H1 (cell line): ENCODE measurements around the gene MS4A18. TPM values are rescaled to one million over a fixed set of nuclear protein-coding genes. Genes with fewer than 3 reads are reported as not detected.

ENCODE experiments used
- CTCF ChIA-PET: fragments of 300-600 bp; sonication (Branson Sonifier 250); formaldehyde crosslinking; loops from one replicate; lab custom pipeline; 2021; ENCODE audit not compliant: partially characterized antibody; lab: Charles Lee
- POLR2A ChIA-PET: fragments of 300-600 bp; sonication (Branson Sonifier 250); formaldehyde crosslinking; loops from one replicate; lab custom pipeline; 2021; ENCODE audit warnings: inconsistent platforms; ENCODE audit not compliant: partially characterized antibody; lab: Charles Lee
- DNase-seq, 2 experiments: peaks; one replicate each; pipeline versions ENCODE4 v3.0.0 to v3.0.0-alpha.2; 2010 to 2022; ENCODE audit warnings: low spot score in 2 of 2, low read depth in 1 of 2, mixed read lengths in 1 of 2
- FAIRE-seq: peaks from 2 replicates; lab custom pipeline; 2011; peaks lifted over from hg19 to GRCh38; lab: Jason Lieb, UNC
- H2AFZ ChIP-seq: 2 replicates; pipeline ENCODE4 v1.8.1; 2012; ENCODE audit warnings: low read length, inconsistent platforms
- H2AK5ac ChIP-seq: 2 replicates; pipeline ENCODE4 v1.6.1; 2013; ENCODE audit warnings: low read depth, low read length
- H2BK120ac ChIP-seq: replicated peaks from 2 replicates; pipeline ENCODE3; 2013; ENCODE audit warnings: low read depth, low read length, inconsistent platforms
- H2BK12ac ChIP-seq: 2 replicates; pipeline ENCODE4 v1.6.1; 2013; ENCODE audit warnings: low read depth, low read length
- H2BK15ac ChIP-seq: 2 replicates; pipeline ENCODE4 v1.6.1; 2013; ENCODE audit warnings: low read length
- H2BK20ac ChIP-seq: 2 replicates; pipeline ENCODE4 v1.6.1; 2013; ENCODE audit warnings: low read length
- H2BK5ac ChIP-seq: 2 replicates; pipeline ENCODE4 v1.6.1; 2013; ENCODE audit warnings: low read depth, low read length
- H3K14ac ChIP-seq: 2 replicates; pipeline ENCODE4 v1.6.1; 2013; ENCODE audit warnings: inconsistent platforms; ENCODE audit not compliant: insufficient read length
- H3K18ac ChIP-seq: 2 replicates; pipeline ENCODE4 v1.6.1; 2013; ENCODE audit warnings: low read length; ENCODE audit errors: extremely low read depth
- H3K23ac ChIP-seq: 2 replicates; pipeline ENCODE4 v1.6.1; 2013; ENCODE audit warnings: inconsistent platforms; ENCODE audit not compliant: insufficient read length
- H3K23me2 ChIP-seq: 2 replicates; pipeline ENCODE4 v1.6.1; 2013; ENCODE audit warnings: low read depth, low read length
- H3K27ac ChIP-seq: 2 replicates; pipeline ENCODE4 v1.6.1; 2011; ENCODE audit warnings: low read depth, low read length, inconsistent platforms
- H3K27me3 ChIP-seq, 4 experiments: replicated peaks in 1 of 4; 1 replicate in 1 of 4; 2 replicates in 3 of 4; pipeline versions ENCODE4 v1.6.1 to v1.8.1; 2011 to 2013; ENCODE audit warnings: low read length in 3 of 4, mild to moderate bottlenecking in 3 of 4, inconsistent platforms in 2 of 4, mixed read lengths in 2 of 4, moderate library complexity in 1 of 4; ENCODE audit not compliant: control insufficient read depth in 3 of 4, insufficient read depth in 3 of 4; ENCODE audit errors: extremely low read depth in 1 of 4
- H3K36me3 ChIP-seq, 4 experiments: 2 replicates each; pipeline versions ENCODE4 v1.6.1 to v1.8.1; 2011 to 2013; ENCODE audit warnings: mild to moderate bottlenecking in 4 of 4, low read length in 3 of 4, moderate library complexity in 2 of 4, control low read depth in 1 of 4, inconsistent platforms in 1 of 4; ENCODE audit not compliant: insufficient read depth in 4 of 4, control insufficient read depth in 2 of 4
- H3K4ac ChIP-seq: replicated peaks from 2 replicates; pipeline ENCODE3; 2013; ENCODE audit warnings: low read length, low read depth, mixed read lengths, inconsistent platforms; ENCODE audit not compliant: insufficient read length
- H3K4me1 ChIP-seq, 4 experiments: replicated peaks in 1 of 4; 1 replicate in 1 of 4; 2 replicates in 3 of 4; pipeline versions ENCODE4 v1.6.1 to v1.8.1; 2011 to 2013; ENCODE audit warnings: low read length in 3 of 4, inconsistent platforms in 2 of 4, mixed read lengths in 1 of 4; ENCODE audit not compliant: insufficient read depth in 4 of 4, control insufficient read depth in 3 of 4
- H3K4me2 ChIP-seq, 2 experiments: 2 replicates each; pipeline versions ENCODE4 v1.6.1 to v1.8.1; 2011 to 2013; ENCODE audit warnings: low read depth in 2 of 2, low read length in 2 of 2, control low read depth in 1 of 2, inconsistent platforms in 1 of 2, mild to moderate bottlenecking in 1 of 2; ENCODE audit not compliant: insufficient read depth in 1 of 2
- H3K4me3 ChIP-seq, 4 experiments: fragments of 200-600, 300-600 bp in 1 of 4; sonication (generic), shearing (Covaris generic), sonication (Bioruptor Twin) in 1 of 4; 2 replicates each; pipeline versions ENCODE4 v1.5.1 to v1.8.1; 2011 to 2016; ENCODE audit warnings: low read length in 4 of 4, low read depth in 3 of 4, control low read depth in 2 of 4, inconsistent platforms in 2 of 4, mild to moderate bottlenecking in 2 of 4, mixed read lengths in 1 of 4, moderate library complexity in 1 of 4; ENCODE audit not compliant: insufficient read depth in 2 of 4; ENCODE audit errors: extremely low read depth in 1 of 4
- H3K56ac ChIP-seq: replicated peaks from 2 replicates; pipeline ENCODE3; 2013; ENCODE audit warnings: low read depth, mild to moderate bottlenecking, mixed read lengths, low read length, inconsistent platforms; ENCODE audit not compliant: insufficient read length
- H3K79me1 ChIP-seq: 2 replicates; pipeline ENCODE4 v1.6.1; 2013; ENCODE audit warnings: low read depth, low read length, control low read depth
- H3K79me2 ChIP-seq, 2 experiments: 2 replicates each; pipeline versions ENCODE4 v1.6.1 to v1.8.1; 2012 to 2013; ENCODE audit warnings: low read length in 2 of 2, mild to moderate bottlenecking in 2 of 2, inconsistent platforms in 1 of 2; ENCODE audit not compliant: insufficient read depth in 2 of 2, control insufficient read depth in 1 of 2
- H3K9ac ChIP-seq, 4 experiments: replicated peaks in 1 of 4; 1 replicate in 1 of 4; 2 replicates in 3 of 4; pipeline versions ENCODE4 v1.6.1 to v1.8.1; 2011 to 2013; ENCODE audit warnings: low read depth in 3 of 4, low read length in 3 of 4, control low read depth in 2 of 4, mild to moderate bottlenecking in 2 of 4, moderate library complexity in 2 of 4, inconsistent platforms in 1 of 4; ENCODE audit errors: extremely low read depth in 1 of 4
- H3K9me3 ChIP-seq, 2 experiments: 2 replicates each; pipeline versions ENCODE4 v1.6.1 to v1.8.1; 2012 to 2013; ENCODE audit warnings: mild to moderate bottlenecking in 2 of 2, moderate library complexity in 2 of 2, control low read depth in 1 of 2, inconsistent platforms in 1 of 2, low read depth in 1 of 2, low read length in 1 of 2, mixed read lengths in 1 of 2; ENCODE audit not compliant: insufficient read depth in 2 of 2
- H4K20me1 ChIP-seq, 2 experiments: replicated peaks in 1 of 2; 2 replicates each; pipeline versions ENCODE3 to v1.8.1; 2011 to 2013; ENCODE audit warnings: inconsistent platforms in 2 of 2, low read length in 2 of 2, mild to moderate bottlenecking in 1 of 2; ENCODE audit not compliant: insufficient read depth in 2 of 2, control insufficient read depth in 1 of 2
- H4K5ac ChIP-seq: 2 replicates; pipeline ENCODE4 v1.6.1; 2013; ENCODE audit warnings: low read length, low read depth, mixed read lengths, inconsistent platforms; ENCODE audit not compliant: insufficient read length
- H4K8ac ChIP-seq: 2 replicates; pipeline ENCODE4 v1.8.0; 2013; ENCODE audit warnings: mild to moderate bottlenecking, moderate library complexity, low read length, inconsistent platforms; ENCODE audit not compliant: insufficient read depth; ENCODE audit errors: extremely low read depth
- H4K91ac ChIP-seq: replicated peaks from 2 replicates; pipeline ENCODE3; 2013; ENCODE audit warnings: low read length, mixed read lengths, inconsistent platforms; ENCODE audit not compliant: insufficient read length
- CBX8 ChIP-seq: fragments of 300-800, 300-1000 bp; sonication (generic); IDR thresholded peaks from 2 replicates; pipeline ENCODE4 v1.7.1; 2016; ENCODE audit warnings: low read depth, low read length, borderline replicate concordance
- CHD2 ChIP-seq: IDR thresholded peaks from 2 replicates; pipeline ENCODE4 v1.6.1; 2012; ENCODE audit warnings: low read length, improper control_type of control experiment
- KDM1A ChIP-seq: fragments of 200-600, 300-600 bp; sonication (generic); IDR thresholded peaks from 2 replicates; pipeline ENCODE4 v1.7.1; 2016; ENCODE audit warnings: mild to moderate bottlenecking, low read length, borderline replicate concordance
- KDM4A ChIP-seq: IDR thresholded peaks from one replicate; pipeline ENCODE4 v1.7.1; 2012; ENCODE audit warnings: low read depth, mild to moderate bottlenecking, moderate library complexity, low read length, inconsistent platforms; ENCODE audit not compliant: severe bottlenecking
- POLR2A ChIP-seq, 2 experiments: IDR thresholded peaks; 1 replicate in 1 of 2; 2 replicates in 1 of 2; pipeline ENCODE4 v1.6.1; 2011; ENCODE audit warnings: low read depth in 2 of 2, low read length in 2 of 2, mild to moderate bottlenecking in 2 of 2; ENCODE audit errors: control extremely low read depth in 1 of 2
- RAD21 ChIP-seq, 2 experiments: IDR thresholded peaks in 1 of 2; conservative IDR thresholded peaks in 1 of 2; 2 replicates each; pipeline ENCODE4 v1.6.1; 2011; ENCODE audit warnings: low read depth in 2 of 2, low read length in 2 of 2, improper control_type of control experiment in 1 of 2, inconsistent platforms in 1 of 2, mild to moderate bottlenecking in 1 of 2, moderate library complexity in 1 of 2
- SAP30 ChIP-seq: fragments of 300-600 bp; sonication (generic); IDR thresholded peaks from 2 replicates; pipeline ENCODE4 v1.7.1; 2012; ENCODE audit warnings: low read length, moderate library complexity, mild to moderate bottlenecking, inconsistent platforms; ENCODE audit not compliant: insufficient read depth, insufficient replicate concordance
- SIX5 ChIP-seq: IDR thresholded peaks from 2 replicates; pipeline ENCODE4 v1.6.1; 2011; ENCODE audit warnings: mild to moderate bottlenecking, low read depth, low read length
- SP2 ChIP-seq: IDR thresholded peaks from 2 replicates; pipeline ENCODE4 v1.6.1; 2012; ENCODE audit warnings: mild to moderate bottlenecking, low read length, inconsistent platforms
- SP4 ChIP-seq: IDR thresholded peaks from 2 replicates; pipeline ENCODE4 v1.6.1; 2012; ENCODE audit warnings: low read length, inconsistent platforms
- TCF12 ChIP-seq: IDR thresholded peaks from 2 replicates; pipeline ENCODE4 v1.6.1; 2011; ENCODE audit warnings: low read depth, mild to moderate bottlenecking, low read length
- TEAD4 ChIP-seq: IDR thresholded peaks from 2 replicates; pipeline ENCODE4 v1.6.1; 2012; ENCODE audit warnings: low read depth, low read length, inconsistent platforms, mixed read lengths
- WGBS, 2 experiments: shearing (Covaris generic) in 1 of 2; methylation state at CpG; one replicate each; pipeline versions ENCODE4 v1.1.6 to v1.1.7; 2013 to 2015; ENCODE audit warnings: low lambda C conversion rate in 2 of 2, mixed read lengths in 2 of 2, inconsistent platforms in 1 of 2, low coverage in 1 of 2, missing lambda C conversion rate in 1 of 2; ENCODE audit not compliant: insufficient replicate concordance in 2 of 2, insufficient coverage in 1 of 2, insufficient read length in 1 of 2; ENCODE audit errors: extremely low coverage in 1 of 2, missing lambda C conversion rate in 1 of 2; 5-methylcytosine and 5-hydroxymethylcytosine counted together
- polyA plus RNA-seq, 7 experiments: library from polyadenylated mRNA; depleted of rRNA in 3 of 7; stranded (reverse) in 5 of 7; unstranded in 2 of 7; fragments of >200 nt in 5 of 7; fragments of 200-250 nt in 2 of 7; gene quantifications; 1 replicate in 5 of 7; 2 replicates in 1 of 7; 4 replicates in 1 of 7; pipeline versions ENCODE4 v1.2.1 to v1.2.3, GENCODE V29; 2011 to 2013; ENCODE audit warnings: missing spikeins in 2 of 7, mixed read lengths in 2 of 7
- total RNA-seq: library from RNA; stranded (reverse); fragmentation: NEBNext Ultra II Directional; extraction: Animal tissue kit (Norgen Biotek cat#: 25700); gene quantifications from 2 replicates; pipeline ENCODE4 v1.2.1, GENCODE V29; 2021

MS4A18 gene
- total and polyA plus RNA-seq, 2 of the 8 experiments (the other 6 are each of a cell fraction or from before 2014, with no cell fraction given) = not detected

DNA sequence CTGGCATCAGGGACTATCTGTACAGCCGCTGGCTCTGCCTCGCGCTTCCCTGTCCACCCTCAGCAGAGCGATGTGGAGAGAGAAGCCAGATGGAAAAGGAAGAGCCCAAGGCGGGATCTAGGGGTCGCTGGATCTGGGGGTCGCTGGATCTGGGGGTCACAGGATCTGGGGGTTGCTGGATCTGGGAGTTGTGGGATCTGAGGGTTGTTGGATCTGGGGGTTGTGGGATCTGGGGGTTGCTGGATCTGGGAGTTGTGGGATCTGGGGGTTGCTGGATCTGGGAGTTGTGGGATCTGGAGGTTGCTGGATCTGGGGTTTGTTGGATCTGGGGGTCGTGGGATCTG lies 58.6 kb downstream of the MS4A18 start:
- Histone ChIP-seq H4K8ac (no peak overlapping the region; the same call in 1 of the 2 replicates), H2AK5ac (no peak overlapping the region), H2BK15ac (no peak overlapping the region), H3K4me1 (no peaks in the 10 kb centered on the region; a peak in 1 of 7 replicates), H2BK12ac (no peak overlapping the region), H3K9ac (no peak overlapping the region), H3K36me3 (no peaks in the 10 kb centered on the region), H3K4me3 (no peak overlapping the region), H3K18ac (no peak overlapping the region), H2BK20ac (no peak overlapping the region), H4K20me1 (no peaks in the 10 kb centered on the region), H3K9me3 (0 out of 4 replicates have a peak, but pooled peaks cover 0 to 3% of the 10 kb centered on the region in 2 experiments), H3K23me2 (no peaks in the 10 kb centered on the region), H3K27me3 (no peaks in the 10 kb centered on the region; a peak in 1 of 7 replicates), H3K79me1 (no peaks in the 10 kb centered on the region), H3K79me2 (no peaks in the 10 kb centered on the region), H4K5ac (no peak overlapping the region), H3K14ac (no peak overlapping the region), H4K91ac (no peak overlapping the region), H3K27ac (no peak overlapping the region), H2BK120ac (no peak overlapping the region), H3K4me2 (no peak overlapping the region), H3K56ac (no peak overlapping the region), H3K23ac (no peak overlapping the region), H2BK5ac (no peak overlapping the region), H2AFZ (no peak overlapping the region), H3K4ac (no peak overlapping the region)
- DNase-seq (no peak), FAIRE-seq (no peak)
- ChIA-PET POLR2A (no interaction called here), CTCF (interaction anchor here (0.8 to 1.1 kb wide), 2 partner anchors 21 to 55 kb away, joined by 3 read pairs; no protein-coding TSS in a partner anchor)
- 90% methylated on average over 7 of the region's 8 CpGs; no CpG with 5 or more reads in 1 of the 2 experiments for WGBS, 2 experiments
- TF ChIP-seq CHD2 (no peak), SP2 (no peak), SIX5 (no peak), KDM1A (no peak), KDM4A (no peak), RAD21 (IDR thresholded peaks at IDR 0.05 in 1 of 2, conservative IDR thresholded peaks at IDR 0.05 in 1 of 2; ENCODE audit: low read depth in 2 of 2, low read length in 2 of 2) (no peak), CBX8 (no peak), SAP30 (no peak), TCF12 (no peak), POLR2A (IDR thresholded peaks at IDR 0.05; ENCODE audit: control extremely low read depth in 1 of 2, low read depth in 2 of 2, low read length in 2 of 2) (no peak), TEAD4 (no peak), SP4 (no peak)
